Suprapubic skin (tissue), 4 donors: Measurements from ENCODE around the gene CLDN18. TPM values are rescaled to one million over a fixed set of nuclear protein-coding genes. Genes with fewer than 3 reads are reported as not detected.

ENCODE experiments used
- DNase-seq, 2 donors: peaks; one replicate each; pipeline ENCODE4 v3.0.0-alpha.2; 2019; ENCODE audit warnings: low spot score in 2 of 2
- H3K27ac ChIP-seq: fragments of 200-600 bp; sonication (generic); one replicate; pipeline ENCODE4 v1.5.1; 2019
- H3K27me3 ChIP-seq: fragments of 200-600 bp; sonication (generic); one replicate; pipeline ENCODE4 v1.5.1; 2019
- H3K36me3 ChIP-seq: fragments of 200-600 bp; sonication (generic); one replicate; pipeline ENCODE4 v1.5.1; 2019
- H3K4me1 ChIP-seq: fragments of 200-600 bp; sonication (generic); one replicate; pipeline ENCODE4 v1.5.1; 2019
- H3K4me3 ChIP-seq: fragments of 200-600 bp; sonication (generic); one replicate; pipeline ENCODE4 v1.5.1; 2019; ENCODE audit warnings: mild to moderate bottlenecking
- H3K9me3 ChIP-seq: fragments of 200-600 bp; sonication (generic); one replicate; pipeline ENCODE4 v1.5.1; 2019
- CTCF ChIP-seq, 2 donors: fragments of 200-600 bp in 1 of 2; fragments of 450-650 bp in 1 of 2; sonication (generic) in 1 of 2; IDR thresholded peaks; one replicate each; pipeline ENCODE4 v1.5.1; 2016 to 2019; ENCODE audit warnings: antibody characterized with exemption in 2 of 2, mild to moderate bottlenecking in 1 of 2, moderate library complexity in 1 of 2
- EP300 ChIP-seq: sonication (generic); formaldehyde crosslinking; IDR thresholded peaks from one replicate; pipeline ENCODE4 v1.6.1; 2017; ENCODE audit warnings: antibody characterized with exemption
- POLR2A ChIP-seq, 2 donors: fragments of 450-650 bp; IDR thresholded peaks; one replicate each; pipeline ENCODE4 v1.6.1; 2017; ENCODE audit warnings: antibody characterized with exemption in 2 of 2, mild to moderate bottlenecking in 2 of 2, moderate library complexity in 2 of 2
- POLR2AphosphoS5 ChIP-seq, 3 donors: sonication (generic); formaldehyde crosslinking; IDR thresholded peaks; one replicate each; pipeline ENCODE4 v1.6.1; 2017; ENCODE audit warnings: antibody characterized with exemption in 3 of 3
- WGBS: methylation state at CpG from one replicate; pipeline ENCODE4 v1.1.5; 2018; 5-methylcytosine and 5-hydroxymethylcytosine counted together
- total RNA-seq, 4 donors: library from RNA; depleted of rRNA; stranded (reverse); fragments of >200 nt; gene quantifications; one replicate each; pipeline ENCODE4 v1.1.0, GENCODE V29; 2016

Gene CLDN18
- total RNA-seq, 4 donors from 2014 or later: not detected

GRCh38 chr3:138060792-138061191 is 50.8 kb downstream of the CLDN18 start:
- Histone ChIP-seq H3K4me3 (no peak overlapping the region), H3K4me1 (no peaks in the 10 kb centered on the region), H3K27ac (no peak overlapping the region), H3K36me3 (peaks cover 40% of the 10 kb centered on the region), H3K27me3 (no peaks in the 10 kb centered on the region), H3K9me3 (no peaks in the 10 kb centered on the region)
- TF ChIP-seq POLR2A (IDR thresholded peaks at IDR 0.05) (no peak), CTCF (IDR thresholded peaks at IDR 0.05) (no peak), EP300 (no peak), POLR2AphosphoS5 (IDR thresholded peaks at IDR 0.05) (no peak)
- 88% methylated on average over 2 of the region's 2 CpGs for WGBS
- DNase-seq: no peak

- DNase-seq: no peak
- Histone ChIP-seq H3K27ac (no peak overlapping the region), H3K4me3 (no peak overlapping the region), H3K9me3 (no peaks in the 10 kb centered on the region), H3K4me1 (no peaks in the 10 kb centered on the region), H3K27me3 (no peaks in the 10 kb centered on the region), H3K36me3 (peaks cover 51% of the 10 kb centered on the region)
- TF ChIP-seq POLR2AphosphoS5 (IDR thresholded peaks at IDR 0.05) (no peak), EP300 (no peak), CTCF (IDR thresholded peaks at IDR 0.05) (no peak), POLR2A (IDR thresholded peaks at IDR 0.05) (no peak)
- WGBS: 95% methylated on average over 2 of the region's 2 CpGs
Observed at GRCh38 chr3:138062037-138062436, 52.1 kb downstream of the CLDN18 start.

GRCh38 chr3:138062626-138063025 is 52.7 kb downstream of the CLDN18 start:
- TF ChIP-seq EP300 (no peak), POLR2AphosphoS5 (IDR thresholded peaks at IDR 0.05) (no peak)
- Histone ChIP-seq H3K36me3 (peaks cover 57% of the 10 kb centered on the region), H3K9me3 (no peaks in the 10 kb centered on the region), H3K27me3 (no peaks in the 10 kb centered on the region), H3K4me1 (no peaks in the 10 kb centered on the region), H3K27ac (no peak overlapping the region), H3K4me3 (no peak overlapping the region)
- WGBS: 46% methylated on average over 1 of the region's 1 CpG
- no peak for DNase-seq

GRCh38 chr3:138063416-138063815 is 53.5 kb downstream of the CLDN18 start:
- TF ChIP-seq POLR2A (IDR thresholded peaks at IDR 0.05): no peak
- TF ChIP-seq POLR2AphosphoS5 (IDR thresholded peaks at IDR 0.05): no peak
- TF ChIP-seq EP300: no peak
- no peak for TF ChIP-seq CTCF (IDR thresholded peaks at IDR 0.05)
- no peak overlapping the region for H3K27ac ChIP-seq
- H3K4me1 ChIP-seq: no peaks in the 10 kb centered on the region
- DNase-seq: no peak
- no peak overlapping the region for H3K4me3 ChIP-seq
- WGBS: 91% methylated on average over 4 of the region's 4 CpGs
- H3K9me3 ChIP-seq: no peaks in the 10 kb centered on the region
- H3K36me3 ChIP-seq: peaks cover 62% of the 10 kb centered on the region
- H3K27me3 ChIP-seq: no peaks in the 10 kb centered on the region

- H3K4me3 ChIP-seq: no peak overlapping the region
- 94% methylated on average over 2 of the region's 2 CpGs for WGBS
- H3K27ac ChIP-seq: no peak overlapping the region
- no peak for TF ChIP-seq POLR2A (IDR thresholded peaks at IDR 0.05)
- TF ChIP-seq CTCF (IDR thresholded peaks at IDR 0.05): no peak
- TF ChIP-seq EP300: no peak
- no peak for TF ChIP-seq POLR2AphosphoS5 (IDR thresholded peaks at IDR 0.05)
- H3K4me1 ChIP-seq: no peaks in the 10 kb centered on the region
- H3K27me3 ChIP-seq: no peaks in the 10 kb centered on the region
- H3K9me3 ChIP-seq: no peaks in the 10 kb centered on the region
- peaks cover 62% of the 10 kb centered on the region for H3K36me3 ChIP-seq
- no peak for DNase-seq
Observed at GRCh38 chr3:138065949-138066348, 56.0 kb downstream of the CLDN18 start.

GRCh38 chr3:138066383-138066782 is 56.4 kb downstream of the CLDN18 start:
- no peak overlapping the region for H3K27ac ChIP-seq
- H3K36me3 ChIP-seq: peaks cover 66% of the 10 kb centered on the region
- H3K4me3 ChIP-seq: no peak overlapping the region
- 82% methylated on average over 7 of the region's 8 CpGs for WGBS
- H3K27me3 ChIP-seq: no peaks in the 10 kb centered on the region
- no peaks in the 10 kb centered on the region for H3K4me1 ChIP-seq
- no peak for DNase-seq
- no peaks in the 10 kb centered on the region for H3K9me3 ChIP-seq
- no peak for TF ChIP-seq POLR2AphosphoS5 (IDR thresholded peaks at IDR 0.05)
- no peak for TF ChIP-seq EP300
- TF ChIP-seq CTCF (IDR thresholded peaks at IDR 0.05): no peak
- no peak for TF ChIP-seq POLR2A (IDR thresholded peaks at IDR 0.05)
